CD1c-positive myeloid dendritic cell (primary cell): ENCODE results near the gene KRTAP5-7.
"Not testable (repeated sequence)": the region's sequence is repeated elsewhere in the genome, so short reads cannot be mapped to it uniquely, and the experiment has no call there.

Experiments
- DNase-seq: peaks from one replicate; pipeline ENCODE4 v3.0.0-alpha.2; 2016; ENCODE audit errors: extremely low spot score

The KRTAP5-7 gene

DNA sequence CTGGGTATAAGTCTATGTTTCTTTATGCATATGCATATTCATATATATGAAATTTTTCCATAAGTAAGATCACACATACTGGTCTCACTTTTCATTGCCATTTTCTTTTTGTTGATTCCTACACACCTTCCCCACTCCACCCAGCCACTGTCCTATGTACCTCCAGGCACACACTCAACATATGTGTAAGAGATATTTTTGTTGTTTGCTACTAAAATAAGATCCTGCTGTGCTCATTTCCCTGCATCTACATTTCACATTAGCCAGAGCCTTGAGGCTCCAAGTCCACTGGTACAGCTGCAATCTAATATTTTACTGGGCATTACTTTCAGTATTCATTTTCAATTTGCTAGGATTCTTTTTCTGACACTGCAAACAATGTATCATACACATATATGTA is 30.2 kb downstream of the KRTAP5-7 start:
- no peak for DNase-seq

- no peak for DNase-seq
Observed at GRCh38 chr11:71558996-71559395, 31.9 kb downstream of the KRTAP5-7 start.

GRCh38 chr11:71562120-71562519 is 35.1 kb downstream of the KRTAP5-7 start:
- DNase-seq = no peak

DNA sequence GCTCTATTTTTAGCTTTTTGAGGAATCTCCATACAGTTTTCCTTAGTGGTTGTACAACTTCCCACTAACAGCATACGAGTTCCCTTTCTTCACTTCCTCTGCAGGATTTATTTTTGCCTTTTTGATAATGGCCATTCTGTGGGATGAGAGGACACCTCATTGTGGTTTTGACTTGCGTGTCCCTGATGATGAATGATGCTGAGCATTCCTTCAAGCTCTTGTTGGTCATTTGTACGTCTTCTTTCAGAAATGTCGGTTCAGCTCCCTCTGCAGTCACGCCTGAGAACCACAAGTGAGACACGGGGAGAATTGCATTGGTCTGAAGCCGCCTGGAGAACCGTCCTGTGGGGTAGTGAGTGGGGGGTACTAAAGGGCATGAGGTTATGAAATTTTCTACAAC is 36.3 kb downstream of the KRTAP5-7 start:
- DNase-seq = peak; percentile 73

DNA sequence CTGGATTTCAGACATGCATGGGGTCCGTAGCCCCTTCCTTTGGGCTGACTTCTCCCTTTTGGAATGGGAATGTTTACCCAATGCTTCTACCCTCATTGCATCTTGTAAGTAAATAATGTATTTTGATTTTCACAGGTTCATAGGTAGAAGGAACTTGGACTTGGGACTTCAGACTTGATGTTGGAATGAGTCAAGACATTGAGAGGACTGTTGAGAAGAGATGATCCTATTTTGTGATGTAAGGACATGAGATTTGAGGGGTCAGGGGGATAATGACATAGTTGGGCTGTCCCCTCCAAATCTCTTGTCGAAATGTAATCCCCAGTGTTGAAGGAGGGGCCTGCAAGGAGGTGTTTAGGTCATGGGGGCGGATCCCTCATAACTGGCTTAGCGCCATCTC is 37.4 kb downstream of the KRTAP5-7 start:
- no peak for DNase-seq

- DNase-seq = no peak
Observed at GRCh38 chr11:71565263-71565662, 38.2 kb downstream of the KRTAP5-7 start, which contains the start of gene KRTAP5-10. KRTAP5-10 (plus strand) TSS chr11:71565563; CDS start chr11:71565588, 25 bp downstream.

DNA sequence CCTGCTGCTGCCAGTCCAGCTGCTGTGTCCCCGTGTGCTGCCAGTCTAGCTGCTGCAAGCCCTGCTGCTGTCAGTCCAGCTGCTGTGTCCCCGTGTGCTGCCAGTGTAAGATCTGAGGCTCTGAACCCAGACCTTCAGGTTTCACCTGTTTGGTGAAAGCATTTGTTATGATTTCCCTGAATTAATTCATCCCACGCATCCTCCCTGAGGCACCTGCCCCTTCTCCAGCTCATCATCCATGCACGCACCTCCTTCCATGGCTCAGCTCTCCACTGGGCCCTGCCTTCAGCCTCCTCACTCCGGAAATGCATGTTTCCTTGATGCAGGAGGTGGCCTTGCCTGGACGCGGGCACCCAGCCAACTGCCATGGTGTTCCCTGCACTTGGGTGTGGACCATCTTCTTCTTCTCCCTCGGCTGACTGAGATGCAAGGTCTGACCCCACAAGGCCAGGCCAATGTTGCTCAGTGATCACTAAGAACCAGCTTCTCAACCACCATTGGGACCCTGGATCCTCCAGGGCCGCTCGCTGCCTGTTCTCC is 39.1 kb downstream of the KRTAP5-7 start:
- no peak for DNase-seq

GRCh38 chr11:71566626-71567599 is 39.8 kb downstream of the KRTAP5-7 start:
- not testable (repeated sequence) for DNase-seq

GRCh38 chr11:71567633-71568032 is 40.6 kb downstream of the KRTAP5-7 start:
- DNase-seq = not testable (repeated sequence)

DNA sequence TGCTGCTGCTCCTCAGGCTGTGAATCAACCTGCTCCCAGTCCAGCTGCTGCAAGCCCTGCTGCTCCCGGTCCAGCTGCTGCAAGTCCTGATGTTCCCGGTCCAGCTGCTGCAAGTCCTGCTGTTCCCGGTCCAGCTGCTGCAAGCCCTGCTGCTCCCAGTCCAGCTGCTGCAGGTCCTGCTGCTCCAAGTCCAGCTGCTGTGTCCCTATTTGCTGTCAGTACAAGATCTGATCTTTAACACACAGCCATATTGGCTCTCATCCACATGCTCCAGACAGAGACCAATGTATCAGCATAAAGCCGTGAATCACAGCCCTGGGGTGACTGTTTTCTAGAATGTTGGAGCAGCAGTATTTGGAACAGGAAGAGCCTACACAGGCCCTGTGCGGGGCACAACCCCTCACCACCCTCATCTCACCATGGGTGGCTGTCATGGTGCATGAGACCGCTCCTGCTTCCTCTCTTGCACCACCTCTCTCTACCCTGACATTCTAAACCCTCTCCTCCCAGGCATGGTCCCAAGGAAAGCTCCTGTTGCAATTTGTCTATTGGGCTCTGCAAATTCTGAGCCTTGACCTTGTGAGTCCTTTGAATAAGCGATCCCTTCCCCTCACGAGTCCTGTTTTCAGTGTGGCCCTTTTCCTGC is 41.8 kb downstream of the KRTAP5-7 start:
- DNase-seq = no peak

DNA sequence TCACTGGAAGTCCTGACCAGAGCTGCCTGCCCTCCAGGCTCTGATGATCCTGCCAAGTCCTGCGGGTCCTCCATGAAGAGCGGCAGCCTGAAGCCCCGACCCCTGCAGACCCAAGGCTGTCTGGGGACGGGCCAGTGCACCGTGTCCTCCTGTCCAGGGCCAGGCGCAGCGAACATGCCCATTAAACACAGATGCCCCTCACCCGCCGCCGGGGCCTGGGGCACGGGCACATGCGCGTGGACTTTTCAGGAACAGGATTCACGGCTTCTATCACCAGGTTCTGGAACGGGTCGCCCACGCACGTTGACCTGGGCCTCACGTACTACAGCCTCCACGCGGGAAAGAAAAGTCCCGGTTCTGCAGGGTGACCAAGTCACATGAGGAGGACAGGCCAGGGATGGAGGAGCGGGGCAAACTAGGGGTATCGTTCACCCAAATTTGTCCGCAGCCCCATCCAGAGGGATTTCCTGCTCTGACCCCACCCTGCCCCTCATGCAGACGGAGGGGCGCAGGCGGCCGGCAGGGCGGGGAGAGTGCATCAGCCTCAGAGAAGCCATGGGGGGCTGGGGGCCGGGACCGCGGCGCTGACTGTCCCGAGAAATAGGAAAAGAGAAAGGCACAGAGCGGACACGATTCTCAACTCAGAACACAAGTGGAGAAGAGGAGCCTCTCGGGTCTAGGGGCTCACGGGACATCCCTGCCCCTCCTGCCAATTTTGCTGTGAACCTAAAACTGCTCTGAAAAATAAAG is 44.2 kb downstream of the KRTAP5-7 start:
- DNase-seq = not testable (repeated sequence)

- no peak for DNase-seq
Observed at GRCh38 chr11:71572811-71573210, 45.7 kb downstream of the KRTAP5-7 start.

DNA sequence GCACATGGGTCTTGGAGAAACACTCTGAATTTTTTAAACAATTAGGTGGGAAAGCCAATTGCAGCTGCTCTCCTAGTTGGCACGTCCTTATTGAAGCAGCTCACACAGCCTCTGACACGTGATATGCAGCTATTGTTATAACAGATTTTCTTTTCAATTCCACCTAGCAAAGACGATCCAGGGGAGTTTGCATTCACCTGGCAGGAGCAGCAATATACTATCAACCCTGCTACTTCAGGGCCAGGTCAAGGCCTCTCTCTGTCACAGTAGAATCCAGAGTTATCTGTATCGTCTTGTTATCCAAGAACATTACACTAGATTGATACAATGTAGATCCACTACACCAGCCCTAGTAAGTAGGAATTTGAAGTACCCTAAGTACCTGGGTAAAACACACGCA is 47.4 kb downstream of the KRTAP5-7 start:
- DNase-seq = no peak

DNA sequence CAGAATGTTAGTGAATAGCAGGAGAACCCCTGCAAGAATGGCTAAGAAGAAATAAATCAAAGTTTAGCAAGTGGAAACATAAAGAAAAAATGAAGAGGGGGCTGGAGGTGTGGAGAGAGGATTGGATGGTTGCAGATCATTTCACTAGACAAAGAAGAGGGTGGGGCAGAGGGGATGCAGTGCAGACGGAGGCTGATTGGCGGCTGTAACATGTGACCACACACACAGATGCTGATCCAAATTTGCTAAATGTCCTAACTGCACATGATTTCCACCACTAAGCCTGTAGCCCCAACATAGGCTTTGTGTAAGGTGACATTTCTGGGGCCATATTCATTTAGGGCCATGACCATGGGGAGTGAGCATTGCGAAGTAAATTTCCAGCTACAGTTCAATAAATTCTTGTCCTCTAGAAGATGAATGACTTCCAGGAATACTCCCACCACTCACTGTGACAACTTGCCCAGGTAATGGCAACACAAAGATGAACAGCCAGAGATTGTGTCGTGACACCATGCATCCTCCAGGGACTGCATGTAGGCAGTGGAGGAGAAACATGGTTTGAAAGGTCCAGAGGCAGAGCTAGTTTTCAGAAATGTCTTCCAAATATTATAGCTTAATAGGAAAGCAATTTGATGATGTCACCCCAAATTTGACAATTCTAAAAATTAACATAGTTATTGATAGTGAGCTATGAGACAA is 48.8 kb downstream of the KRTAP5-7 start:
- DNase-seq = no peak

DNA sequence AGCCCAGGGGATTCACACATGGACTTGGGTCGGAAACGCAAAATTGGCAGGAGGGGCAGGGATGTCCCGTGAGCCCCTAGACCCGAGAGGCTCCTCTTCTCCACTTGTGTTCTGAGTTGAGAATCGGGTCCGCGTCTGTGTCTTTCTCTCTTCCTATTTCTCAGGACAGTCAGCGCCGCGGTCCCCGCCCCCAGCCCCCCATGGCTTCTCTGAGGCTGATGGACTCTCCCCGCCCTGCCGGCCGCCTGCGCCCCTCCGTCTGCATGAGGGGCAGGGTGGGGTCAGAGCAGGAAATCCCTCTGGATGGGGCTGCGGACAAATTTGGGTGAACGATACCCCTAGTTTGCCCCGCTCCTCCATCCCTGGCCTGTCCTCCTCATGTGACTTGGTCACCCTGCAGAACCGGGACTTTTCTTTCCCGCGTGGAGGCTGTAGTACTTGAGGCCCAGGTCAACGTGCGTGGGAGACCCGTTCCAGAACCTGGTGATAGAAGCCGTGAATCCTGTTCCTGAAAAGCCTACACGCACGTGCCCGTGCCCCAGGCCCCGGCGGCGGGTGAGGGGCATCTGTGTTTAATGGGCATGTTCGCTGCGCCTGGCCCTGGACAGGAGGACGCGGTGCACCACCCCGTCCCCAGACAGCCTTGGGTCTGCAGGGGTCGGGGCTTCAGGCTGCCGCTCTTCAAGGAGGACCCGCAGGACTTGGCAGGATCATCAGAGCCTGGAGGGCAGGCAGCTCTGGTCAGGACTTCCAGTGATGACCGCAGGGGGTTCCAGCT is 49.8 kb downstream of the KRTAP5-7 start:
- DNase-seq = not testable (repeated sequence)

- DNase-seq = no peak
Observed at GRCh38 chr11:71577469-71578004, 50.5 kb downstream of the KRTAP5-7 start.
